Adipose tissue (tissue), 3 donors: ENCODE results near the gene TMEM18. TPM values are rescaled to one million over a fixed set of nuclear protein-coding genes. Genes with fewer than 3 reads are reported as not detected.
"Not testable (repeated sequence)": the region's sequence is repeated elsewhere in the genome, so short reads cannot be mapped to it uniquely, and the experiment has no call there.

Experiments
- H3K27ac ChIP-seq: one replicate; pipeline ENCODE4 v1.5.1; 2013; ENCODE audit warnings: low read depth, low read length
- WGBS, 3 donors: extraction: QIAGEN DNeasy Blood & Tissue Kit; methylation state at CpG; one replicate each; pipeline ENCODE4 v1.1.7; 2013; 5-methylcytosine and 5-hydroxymethylcytosine counted together
- polyA plus RNA-seq, 3 donors: library from polyadenylated mRNA; stranded (reverse); fragments of 200-250 nt; gene quantifications; one replicate each; pipeline ENCODE4 v1.2.3, GENCODE V29; 2013
- donor health status: healthy with polysubstance abuse.
- donor health status: Bipolar disorder and iron deficiency.
- donor health status: healthy.

TMEM18 gene
- polyA plus RNA-seq, 3 donors: 20.0 to 24.3 (median 21.4) TPM

DNA sequence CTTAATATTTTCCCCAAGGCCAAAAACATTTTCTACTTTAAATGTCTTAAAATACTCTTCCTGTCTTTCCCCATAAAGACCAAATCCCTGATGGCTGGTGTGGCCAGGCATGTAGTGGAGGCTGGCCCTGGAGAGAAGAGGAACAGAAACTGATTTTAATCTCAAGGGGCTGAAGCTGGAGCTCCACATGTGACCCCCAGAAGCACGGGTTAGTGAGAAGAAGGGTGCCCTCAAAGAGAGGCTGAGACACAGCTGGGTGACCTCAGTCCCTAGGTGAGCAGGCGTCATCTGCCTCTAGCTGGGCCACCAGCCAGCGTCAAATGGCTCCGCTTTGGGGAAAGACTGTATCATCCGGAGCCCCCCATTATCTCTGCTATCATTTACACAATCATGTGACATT is 19.3 kb upstream of the TMEM18 start:
- 62 to 81% (median 71%) methylated on average over 5 of the region's 5 CpGs for WGBS, 3 donors
- no peak overlapping the region for H3K27ac ChIP-seq

DNA sequence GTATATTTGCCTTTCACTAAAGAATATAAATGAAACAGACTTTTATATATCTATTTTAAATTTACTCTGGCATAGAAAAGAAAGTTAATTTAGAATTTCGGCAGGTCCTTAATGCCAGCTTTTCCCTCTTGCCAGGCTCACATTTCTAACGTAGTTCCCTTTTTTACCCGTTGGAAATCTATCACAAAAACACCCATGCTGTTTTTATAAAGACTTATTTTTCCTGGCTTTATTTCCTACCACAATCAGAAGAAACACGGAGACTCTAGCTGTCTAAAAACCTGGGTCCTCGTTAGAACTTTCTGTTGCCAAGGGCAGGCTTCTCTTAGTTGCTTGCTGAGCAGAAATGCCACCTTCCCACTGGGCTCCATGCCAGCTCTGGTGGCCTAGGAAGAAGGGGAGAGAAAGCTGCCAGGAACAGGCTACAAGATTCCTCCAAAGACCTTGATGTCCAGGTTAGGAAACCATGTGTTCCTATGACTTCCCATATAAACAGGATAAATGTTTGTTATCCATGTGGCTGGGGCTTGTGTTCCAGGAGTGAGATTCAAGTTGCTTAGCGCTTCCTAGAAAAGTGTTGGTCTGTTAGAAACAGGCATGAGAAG is 17.8 kb upstream of the TMEM18 start:
- WGBS, 3 donors: 42 to 49% (median 45%) methylated on average over 6 of the region's 6 CpGs
- no peak overlapping the region for H3K27ac ChIP-seq

GRCh38 chr2:694174-694573 is 17.0 kb upstream of the TMEM18 start:
- 48 to 64% (median 61%) methylated on average over 2 of the region's 2 CpGs for WGBS, 3 donors
- H3K27ac ChIP-seq: no peak overlapping the region

GRCh38 chr2:693606-694005 is 16.4 kb upstream of the TMEM18 start:
- WGBS, 3 donors: 92 to 94% (median 92%) methylated on average over 7 of the region's 7 CpGs
- H3K27ac ChIP-seq: no peak overlapping the region

- 69 to 91% (median 84%) methylated on average over 8 of the region's 8 CpGs for WGBS, 3 donors
- H3K27ac ChIP-seq: no peak overlapping the region
Observed at GRCh38 chr2:692767-693166, 15.6 kb upstream of the TMEM18 start.

DNA sequence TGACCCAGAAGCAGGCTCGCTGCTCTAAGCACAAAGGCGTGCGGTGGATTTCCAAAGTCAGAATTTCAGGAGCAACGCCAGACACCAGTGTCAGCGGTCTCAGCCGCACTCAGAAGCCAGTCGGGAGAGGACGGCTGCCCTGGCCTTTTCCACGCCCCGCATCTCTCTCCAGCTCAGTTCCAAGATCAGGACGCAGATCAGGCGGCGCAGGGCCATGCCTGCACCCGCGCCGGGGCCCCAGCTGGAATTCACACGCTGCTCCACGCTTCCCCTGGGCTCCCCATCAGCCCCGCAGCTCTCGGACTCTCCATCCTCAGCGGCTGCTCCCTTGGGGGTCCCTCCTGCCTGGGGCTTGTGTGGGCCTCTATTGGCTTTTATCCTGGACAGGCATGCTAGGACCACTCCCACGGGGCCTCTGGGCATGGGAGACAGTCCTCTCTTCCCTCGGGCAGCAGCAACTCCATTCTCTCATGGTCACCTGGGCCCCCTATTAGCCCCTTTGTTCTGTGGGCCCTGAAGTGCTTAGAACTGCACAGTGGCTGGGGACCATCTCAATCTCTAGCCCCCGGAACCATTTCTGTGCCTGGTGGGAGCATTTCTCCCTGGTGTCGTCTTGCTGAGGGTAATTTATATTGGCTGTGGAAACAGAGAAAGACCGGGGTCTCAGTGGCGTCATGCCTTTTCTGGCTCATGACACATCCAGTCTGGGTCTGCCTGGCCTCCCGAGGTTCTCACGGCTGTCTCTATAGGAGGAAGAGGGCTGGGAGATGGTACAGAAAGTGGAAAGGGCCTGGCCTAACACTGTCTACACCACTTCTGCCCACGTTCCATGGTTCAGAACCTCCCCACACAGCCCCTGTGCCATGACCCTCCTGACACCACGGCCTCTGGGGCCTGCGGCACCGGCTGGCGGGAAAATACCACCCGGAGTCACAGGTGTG is 14.9 kb upstream of the TMEM18 start:
- WGBS, 3 donors: 78 to 84% (median 82%) methylated on average over 35 of the region's 35 CpGs
- H3K27ac ChIP-seq: no peak overlapping the region

GRCh38 chr2:690799-691198 is 13.6 kb upstream of the TMEM18 start:
- no peak overlapping the region for H3K27ac ChIP-seq
- WGBS, 3 donors: 69 to 85% (median 70%) methylated on average over 10 of the region's 10 CpGs

- 73 to 80% (median 73%) methylated on average over 19 of the region's 19 CpGs for WGBS, 3 donors
- no peak overlapping the region for H3K27ac ChIP-seq
Observed at GRCh38 chr2:689877-690510, 12.8 kb upstream of the TMEM18 start.

- no peak overlapping the region for H3K27ac ChIP-seq
- WGBS, 3 donors: 57 to 83% (median 58%) methylated on average over 5 of the region's 5 CpGs
Observed at GRCh38 chr2:689237-689636, 12.0 kb upstream of the TMEM18 start.

GRCh38 chr2:688504-689076 is 11.4 kb upstream of the TMEM18 start:
- 64 to 79% (median 68%) methylated on average over 7 of the region's 7 CpGs for WGBS, 3 donors
- no peak overlapping the region for H3K27ac ChIP-seq

DNA sequence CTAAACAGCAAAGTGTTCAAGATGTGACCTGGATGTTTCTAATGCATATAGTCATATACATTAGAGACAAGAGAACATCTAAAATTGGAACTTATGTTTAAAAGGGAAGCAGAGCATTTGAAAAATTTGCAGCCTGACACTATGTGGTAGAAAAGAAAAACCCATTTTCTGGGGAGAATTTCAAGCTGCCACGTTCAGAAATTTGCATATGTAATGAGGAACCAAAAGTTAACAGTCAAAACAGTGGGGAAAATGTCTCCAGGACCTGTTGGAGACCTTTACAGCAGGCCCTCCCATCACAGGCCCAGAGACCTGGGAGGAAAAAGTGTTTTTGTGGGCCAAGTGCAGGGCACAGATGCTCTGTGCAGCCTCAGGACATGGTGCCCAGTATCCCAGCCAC is 8.2 kb upstream of the TMEM18 start:
- no peak overlapping the region for H3K27ac ChIP-seq
- WGBS, 3 donors: 56 to 73% (median 58%) methylated on average over 1 of the region's 1 CpG

DNA sequence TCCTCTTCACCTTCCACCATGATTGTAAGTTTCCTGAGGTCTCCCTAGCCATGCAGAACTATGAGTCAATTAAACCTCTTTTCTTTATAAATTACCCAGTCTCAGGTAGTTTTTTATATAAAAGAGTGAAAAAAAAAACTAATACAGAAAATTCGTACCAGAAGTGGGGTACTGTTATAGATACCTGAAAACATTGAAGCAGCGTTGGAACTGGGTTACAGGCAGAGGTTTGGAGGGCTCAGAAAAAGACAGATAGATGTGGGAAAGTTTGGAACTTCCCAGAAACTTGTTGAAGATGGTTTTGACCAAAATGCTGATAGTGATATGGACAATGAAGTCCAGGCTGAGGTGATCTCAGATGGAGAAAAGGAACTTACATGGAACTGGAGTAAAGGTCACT is 7.7 kb upstream of the TMEM18 start:
- H3K27ac ChIP-seq: not testable (repeated sequence)
- WGBS, 3 donors: 87 to 90% (median 89%) methylated on average over 2 of the region's 2 CpGs

- H3K27ac ChIP-seq: no peak overlapping the region
Observed at GRCh38 chr2:682226-682625, 5.0 kb upstream of the TMEM18 start.

GRCh38 chr2:681312-681711 is 4.1 kb upstream of the TMEM18 start:
- H3K27ac ChIP-seq: no peak overlapping the region
- WGBS, 3 donors: 81 to 85% (median 82%) methylated on average over 11 of the region's 11 CpGs

DNA sequence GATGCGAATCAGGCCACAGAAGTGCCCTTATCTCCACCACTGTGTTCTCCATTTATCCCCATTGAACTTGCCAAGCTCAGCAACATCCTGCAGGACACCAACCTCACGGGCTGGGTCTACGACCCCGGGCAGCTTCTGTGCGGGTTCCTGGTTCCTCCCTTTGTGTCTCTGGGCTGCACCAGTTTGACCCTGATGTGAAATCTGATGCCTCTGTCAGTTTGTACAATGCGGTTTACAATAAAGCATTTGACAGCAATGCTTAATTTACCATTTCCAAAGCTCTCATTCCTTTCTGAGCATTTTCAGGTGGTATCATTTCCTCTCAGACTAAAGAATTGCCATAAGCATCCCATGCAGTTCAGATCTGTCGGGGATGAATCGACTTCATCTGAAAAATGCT is 3.3 kb upstream of the TMEM18 start:
- 88 to 94% (median 90%) methylated on average over 8 of the region's 8 CpGs for WGBS, 3 donors

DNA sequence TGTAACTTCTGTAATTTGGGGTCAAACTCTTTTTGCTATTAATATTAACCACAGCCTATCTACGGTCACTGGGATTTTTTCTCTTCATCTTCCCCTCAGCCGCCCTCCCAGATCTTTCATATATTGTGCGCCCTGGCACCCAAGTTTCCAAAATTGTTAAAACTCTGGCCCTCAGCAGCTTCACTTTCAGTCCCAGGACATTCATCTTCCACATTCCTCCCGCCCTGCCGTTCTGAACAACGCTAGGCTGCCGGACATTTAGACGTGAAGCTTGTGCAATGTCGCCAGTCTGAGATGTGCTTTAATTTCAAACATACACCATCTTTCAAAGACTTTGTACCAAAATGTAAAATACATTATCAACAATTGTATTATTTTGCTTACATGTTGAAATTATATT is 1.8 kb upstream of the TMEM18 start:
- WGBS, 3 donors: 88 to 94% (median 89%) methylated on average over 9 of the region's 9 CpGs
- H3K27ac ChIP-seq: no peak overlapping the region

More for the DNA sequence above, 3.3 kb upstream of the TMEM18 start:
- H3K27ac ChIP-seq: no peak overlapping the region

DNA sequence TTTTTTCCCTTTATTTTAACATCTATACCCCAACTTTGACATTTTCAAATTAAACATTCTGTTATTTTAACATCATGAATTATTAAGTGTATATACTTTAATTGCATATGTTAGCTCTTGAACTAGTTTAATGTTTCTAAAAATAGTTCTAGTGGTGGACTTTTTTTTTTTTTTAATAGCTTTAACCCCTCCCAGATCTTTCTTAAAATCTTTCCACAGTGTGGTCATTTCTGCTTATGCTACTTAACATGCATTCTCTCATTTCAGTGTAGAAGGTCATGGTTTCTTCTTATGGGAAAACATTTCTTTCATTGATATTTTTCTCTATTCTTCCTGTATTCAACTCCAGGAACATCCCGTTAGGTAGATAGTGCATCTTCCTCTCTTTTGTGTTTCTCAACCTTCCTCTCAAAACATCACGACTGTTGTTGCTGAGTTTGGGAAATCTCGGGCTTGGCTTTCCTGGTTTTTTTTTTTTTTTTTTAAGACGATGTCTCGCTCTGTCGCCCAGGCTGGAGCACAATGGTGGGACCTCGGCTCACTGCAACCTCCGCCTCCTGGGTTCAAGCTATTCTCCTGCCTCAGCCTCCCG is 849 bp upstream of the TMEM18 start:
- WGBS, 3 donors: 45 to 72% (median 57%) methylated on average over 9 of the region's 9 CpGs
- H3K27ac ChIP-seq: peak overlapping the region; percentile 60

DNA sequence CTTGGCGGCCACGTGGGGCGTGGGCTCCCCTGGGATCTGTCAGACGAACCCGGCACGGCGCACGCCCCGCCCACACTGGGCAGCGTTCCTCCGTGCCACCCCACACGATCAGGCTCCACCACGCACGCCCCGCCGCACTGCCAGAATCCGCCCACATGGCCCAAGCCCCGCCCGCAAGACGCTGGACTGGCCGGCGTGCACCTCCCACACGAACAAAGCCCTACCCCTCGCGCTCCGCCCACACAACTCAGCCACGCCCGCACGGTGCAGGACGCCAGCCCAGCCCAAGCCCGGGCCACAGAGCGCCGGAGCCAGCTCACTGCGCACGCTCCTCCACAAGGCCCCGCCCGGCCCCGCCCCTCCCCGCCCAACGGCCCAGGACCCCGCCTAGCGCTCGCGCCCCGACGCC is 555 bp downstream of the TMEM18 start:
- no peak overlapping the region for H3K27ac ChIP-seq
- WGBS, 3 donors: 0 to 1% (median 0%) methylated on average over 35 to 46 of the region's 46 CpGs
